Ovary (tissue), 9 donors: ENCODE data around the gene PIAS1. TPM values are rescaled to one million over a fixed set of nuclear protein-coding genes. Genes with fewer than 3 reads are reported as not detected.

ENCODE experiments used
- DNase-seq, 5 donors: peaks; one replicate each; pipeline ENCODE4 v3.0.0-alpha.2; 2019 to 2020
- H3K27ac ChIP-seq, 2 donors: fragments of 200-600 bp; one replicate each; pipeline versions ENCODE4 v1.5.1 to v1.8.0; 2019 to 2022
- H3K27me3 ChIP-seq: fragments of 200-600 bp; one replicate; pipeline ENCODE4 v1.8.0; 2022
- H3K36me3 ChIP-seq: fragments of 200-600 bp; sonication (generic); one replicate; pipeline ENCODE4 v1.5.1; 2019
- H3K4me1 ChIP-seq: one replicate; pipeline ENCODE4 v1.8.1; 2013; ENCODE audit warnings: mild to moderate bottlenecking, moderate library complexity; ENCODE audit not compliant: insufficient read depth
- H3K4me3 ChIP-seq: fragments of 200-600 bp; sonication (generic); one replicate; pipeline ENCODE4 v1.5.1; 2017
- H3K9me3 ChIP-seq, 2 donors: fragments of 200-600 bp in 1 of 2; sonication (generic) in 1 of 2; one replicate each; pipeline versions ENCODE4 v1.5.1 to v1.8.1; 2013 to 2019; ENCODE audit warnings: mild to moderate bottlenecking in 1 of 2, moderate library complexity in 1 of 2
- EP300 ChIP-seq: sonication (generic); formaldehyde crosslinking; IDR thresholded peaks from one replicate; pipeline ENCODE4 v1.6.1; 2017; ENCODE audit warnings: antibody characterized with exemption
- POLR2A ChIP-seq: fragments of 450-650 bp; IDR thresholded peaks from one replicate; pipeline ENCODE4 v1.6.1; 2017; ENCODE audit warnings: antibody characterized with exemption, mild to moderate bottlenecking, moderate library complexity
- WGBS, 3 donors: extraction: QIAGEN DNeasy Blood & Tissue Kit in 1 of 3; methylation state at CpG; one replicate each; pipeline versions ENCODE4 v1.1.5 to v1.1.7; 2013 to 2017; 5-methylcytosine and 5-hydroxymethylcytosine counted together
- intact Hi-C, 4 donors: fragments of 100-400 bp; cut with DNase I; formaldehyde crosslinking; loops; one replicate each; pipeline versions ENCODE4 v1.11.0 to v1.15.1; 2022 to 2023
- polyA plus RNA-seq, 2 donors: library from polyadenylated mRNA; stranded (reverse); fragments of 200-250 nt in 1 of 2; fragments of 350-450 nt in 1 of 2; fragmentation: Illumina TruSeq in 1 of 2; extraction: RNeasy Lipid Tissue Mini Kit (QIAGEN cat#74804) in 1 of 2; gene quantifications; one replicate each; pipeline ENCODE4 v1.2.3, GENCODE V29; 2013 to 2014
- total RNA-seq, 7 donors: library from RNA; depleted of rRNA in 2 of 7; stranded (reverse); fragments of >200 nt in 2 of 7; fragmentation: NEBNext Ultra II Directional in 3 of 7; extraction: Animal tissue kit (Norgen Biotek cat#: 25700) in 3 of 7; gene quantifications; one replicate each; pipeline versions ENCODE4 v1.1.0 to v1.2.4, GENCODE V29; 2016 to 2023
- TF ChIP-seq, protein P1 (sequence below), 3 donors: fragments of 450-650 bp in 2 of 3; fragments of 200-600 bp in 1 of 3; IDR thresholded peaks; one replicate each; pipeline versions ENCODE4 v1.5.1 to v1.8.0; 2016 to 2022; ENCODE audit warnings: antibody characterized with exemption in 3 of 3, mild to moderate bottlenecking in 1 of 3
- donor health status: DM: no; HTN: no; CAD: no; lungs with moderate emphysema.
- donor health status: DM: no; HTN: no; CAD: no.
- donor health status: Bipolar disorder and iron deficiency.
- donor health status: DM: yes; HTN: yes; CAD: no.
- donor health status: DM: no; HTN: no; CAD: no.
- donor health status: DM: yes; HTN: yes; CAD: no.

Gene PIAS1
- total and polyA plus RNA-seq, 9 donors = 18.6 to 75.4 (median 48.6) TPM

DNA sequence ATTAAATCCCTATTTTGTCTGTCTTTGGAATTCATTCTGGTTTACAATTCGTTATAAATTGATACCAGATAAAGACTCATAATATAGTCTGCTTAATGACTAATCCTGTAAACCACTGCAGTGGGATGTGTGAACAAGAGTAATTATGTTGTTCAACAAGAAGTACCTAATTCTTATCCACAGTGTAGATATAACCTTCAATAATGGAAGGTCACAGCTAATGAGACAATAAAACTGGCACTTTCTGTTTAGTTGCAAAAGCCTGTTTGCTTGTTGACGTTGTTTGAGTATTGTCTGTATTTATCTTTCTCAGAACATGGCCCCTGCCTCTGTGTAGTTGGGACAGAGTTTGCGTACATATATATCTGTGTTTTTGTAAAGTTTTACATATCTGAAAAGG lies 26.7 kb downstream of the PIAS1 start:
- WGBS, 3 donors = 73 to 80% (median 76%) methylated on average over 3 of the region's 3 CpGs
- TF ChIP-seq POLR2A (no peak), EP300 (no peak)
- TF ChIP-seq, protein P1, sequence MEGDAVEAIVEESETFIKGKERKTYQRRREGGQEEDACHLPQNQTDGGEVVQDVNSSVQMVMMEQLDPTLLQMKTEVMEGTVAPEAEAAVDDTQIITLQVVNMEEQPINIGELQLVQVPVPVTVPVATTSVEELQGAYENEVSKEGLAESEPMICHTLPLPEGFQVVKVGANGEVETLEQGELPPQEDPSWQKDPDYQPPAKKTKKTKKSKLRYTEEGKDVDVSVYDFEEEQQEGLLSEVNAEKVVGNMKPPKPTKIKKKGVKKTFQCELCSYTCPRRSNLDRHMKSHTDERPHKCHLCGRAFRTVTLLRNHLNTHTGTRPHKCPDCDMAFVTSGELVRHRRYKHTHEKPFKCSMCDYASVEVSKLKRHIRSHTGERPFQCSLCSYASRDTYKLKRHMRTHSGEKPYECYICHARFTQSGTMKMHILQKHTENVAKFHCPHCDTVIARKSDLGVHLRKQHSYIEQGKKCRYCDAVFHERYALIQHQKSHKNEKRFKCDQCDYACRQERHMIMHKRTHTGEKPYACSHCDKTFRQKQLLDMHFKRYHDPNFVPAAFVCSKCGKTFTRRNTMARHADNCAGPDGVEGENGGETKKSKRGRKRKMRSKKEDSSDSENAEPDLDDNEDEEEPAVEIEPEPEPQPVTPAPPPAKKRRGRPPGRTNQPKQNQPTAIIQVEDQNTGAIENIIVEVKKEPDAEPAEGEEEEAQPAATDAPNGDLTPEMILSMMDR (IDR thresholded peaks at IDR 0.05) = no peak
- peaks cover 7% of the 10 kb centered on the region for H3K4me1 ChIP-seq
- intact Hi-C loops = no loop called here
- no peak overlapping the region for H3K4me3 ChIP-seq
- H3K27ac ChIP-seq = no peak overlapping the region
- DNase-seq = no peak
- no peaks in the 10 kb centered on the region for H3K36me3 ChIP-seq
- H3K9me3 ChIP-seq = no peaks in the 10 kb centered on the region
- H3K27me3 ChIP-seq = no peaks in the 10 kb centered on the region

DNA sequence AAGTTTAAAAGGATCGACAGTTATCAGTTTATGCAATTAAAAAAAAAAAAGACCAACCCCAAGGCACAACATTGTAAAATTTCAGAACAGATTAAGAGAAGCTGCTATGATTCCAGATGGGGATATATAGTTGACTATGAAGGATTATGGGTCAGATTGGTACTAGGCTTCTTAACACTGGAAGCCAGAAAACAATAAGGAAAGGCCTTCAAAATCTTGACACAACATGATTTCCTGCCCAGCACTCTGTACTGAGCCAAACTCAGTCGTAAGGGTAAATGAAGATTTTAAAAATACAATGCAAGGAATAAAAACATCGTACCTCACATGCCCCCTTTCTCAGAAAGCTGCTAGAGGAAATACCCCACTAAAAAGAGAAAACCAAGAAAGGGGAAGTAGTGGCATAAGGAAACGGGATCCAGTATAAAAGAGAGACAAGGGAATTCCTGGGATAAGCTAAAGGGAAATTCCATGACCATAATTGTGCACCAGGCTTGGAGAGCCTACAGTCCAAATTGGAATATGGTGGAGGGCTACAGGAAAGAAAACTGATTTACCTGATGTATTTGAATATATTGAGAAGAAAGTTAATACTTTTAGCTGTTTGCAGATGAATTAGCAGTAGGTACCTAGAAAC lies 27.9 kb downstream of the PIAS1 start:
- TF ChIP-seq POLR2A = no peak
- no peak for TF ChIP-seq EP300
- TF ChIP-seq, protein P1 (IDR thresholded peaks at IDR 0.05) = no peak
- Histone ChIP-seq H3K4me1 (peaks cover 10% of the 10 kb centered on the region), H3K27ac (no peak overlapping the region), H3K9me3 (no peaks in the 10 kb centered on the region), H3K36me3 (no peaks in the 10 kb centered on the region), H3K27me3 (no peaks in the 10 kb centered on the region), H3K4me3 (no peak overlapping the region)
- no peak for DNase-seq
- 61 to 65% (median 63%) methylated on average over 4 of the region's 4 CpGs for WGBS, 3 donors
- intact Hi-C loops = no loop called here

DNA sequence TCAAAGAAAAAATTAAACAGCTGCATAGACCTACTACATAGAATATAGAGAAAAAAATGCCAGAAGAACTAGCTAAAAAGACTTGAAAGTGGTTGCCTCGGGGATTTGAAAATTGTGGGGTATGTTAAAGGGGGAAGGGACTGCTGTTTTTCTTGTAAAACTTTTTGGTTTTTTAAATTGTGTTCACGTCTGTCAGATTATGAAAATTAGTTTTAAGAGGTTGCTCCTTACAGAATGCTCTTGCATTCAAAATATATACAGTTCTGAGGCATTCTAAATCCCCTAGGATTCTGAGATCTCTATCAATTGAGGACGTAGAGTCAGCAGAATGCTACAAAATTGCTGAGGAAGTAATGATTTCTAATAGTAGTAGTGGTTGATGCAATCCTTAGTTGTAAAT lies 28.6 kb downstream of the PIAS1 start:
- Histone ChIP-seq H3K9me3 (no peaks in the 10 kb centered on the region), H3K4me1 (peaks cover 10% of the 10 kb centered on the region), H3K4me3 (no peak overlapping the region), H3K36me3 (no peaks in the 10 kb centered on the region), H3K27me3 (no peaks in the 10 kb centered on the region), H3K27ac (no peak overlapping the region)
- DNase-seq = no peak
- WGBS, 3 donors = 51 to 64% (median 63%) methylated on average over 3 of the region's 3 CpGs
- TF ChIP-seq POLR2A = no peak
- TF ChIP-seq, protein P1 (IDR thresholded peaks at IDR 0.05) = no peak
- no peak for TF ChIP-seq EP300
- intact Hi-C loops = no loop called here

DNA sequence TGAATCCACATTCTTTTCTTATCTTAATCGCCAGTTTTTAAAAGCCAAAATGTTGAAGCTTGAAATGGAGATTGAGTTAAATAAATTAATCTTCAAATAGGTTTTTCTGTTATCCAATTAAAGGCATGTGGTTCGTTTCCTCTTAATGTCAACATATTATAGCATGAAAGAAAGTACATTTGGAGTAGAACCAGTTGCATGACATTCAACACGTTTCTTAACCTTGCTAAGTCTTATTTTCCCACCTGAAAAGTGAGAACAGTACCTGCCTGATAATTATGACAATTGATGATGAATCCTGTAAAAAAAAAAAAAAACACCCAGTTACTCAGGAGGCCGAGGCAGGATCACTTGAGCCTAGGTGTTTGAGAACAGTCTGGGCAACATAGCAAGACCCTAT lies 29.3 kb downstream of the PIAS1 start:
- Histone ChIP-seq H3K27ac (no peak overlapping the region), H3K4me1 (peaks cover 10% of the 10 kb centered on the region), H3K4me3 (no peak overlapping the region), H3K27me3 (no peaks in the 10 kb centered on the region), H3K9me3 (no peaks in the 10 kb centered on the region), H3K36me3 (no peaks in the 10 kb centered on the region)
- WGBS, 3 donors = 45 to 54% (median 53%) methylated on average over 4 of the region's 4 CpGs
- intact Hi-C loops = no loop called here
- DNase-seq = no peak
- TF ChIP-seq EP300 = no peak
- TF ChIP-seq, protein P1 (IDR thresholded peaks at IDR 0.05) = no peak
- no peak for TF ChIP-seq POLR2A
